DOHH2 (cell line): Measurements from ENCODE around the gene TTN.

ENCODE experiments used
- H3F3A ChIP-seq: fragments of 200-600 bp; sonication (generic), shearing (Covaris generic); 2 replicates; pipeline ENCODE4 v1.6.0; 2016; ENCODE audit warnings: antibody characterized with exemption, mild to moderate bottlenecking; ENCODE audit not compliant: control insufficient read depth, insufficient read depth
- H3K27ac ChIP-seq: fragments of 200-600 bp; sonication (generic); 2 replicates; pipeline ENCODE4 v1.5.1; 2014; ENCODE audit warnings: low read depth, mild to moderate bottlenecking, low read length, moderate library complexity
- H3K27me3 ChIP-seq: fragments of 200-600 bp; sonication (generic); 2 replicates; pipeline ENCODE4 v1.6.1; 2014; ENCODE audit warnings: mild to moderate bottlenecking, low read length, mixed read lengths; ENCODE audit not compliant: control insufficient read depth
- H3K36me3 ChIP-seq: fragments of 200-600 bp; sonication (generic); 2 replicates; pipeline ENCODE4 v1.6.1; 2014; ENCODE audit warnings: mild to moderate bottlenecking, low read length, moderate library complexity, mixed read lengths; ENCODE audit not compliant: control insufficient read depth
- H3K4me1 ChIP-seq: fragments of 200-600 bp; sonication (generic); 2 replicates; pipeline ENCODE4 v1.6.1; 2014; ENCODE audit warnings: mild to moderate bottlenecking, low read length, mixed read lengths; ENCODE audit not compliant: control insufficient read depth
- H3K4me2 ChIP-seq: fragments of 200-600 bp; sonication (generic); 2 replicates; pipeline ENCODE4 v1.6.0; 2014; ENCODE audit warnings: mild to moderate bottlenecking, low read length, moderate library complexity
- H3K4me3 ChIP-seq: fragments of 200-600 bp; sonication (generic); 2 replicates; pipeline ENCODE4 v1.5.1; 2014; ENCODE audit warnings: mild to moderate bottlenecking, low read length, mixed read lengths
- H3K79me2 ChIP-seq: fragments of 200-600 bp; sonication (generic); 2 replicates; pipeline ENCODE4 v1.6.1; 2014; ENCODE audit warnings: mild to moderate bottlenecking, low read length, mixed read lengths; ENCODE audit not compliant: control insufficient read depth
- H3K9me2 ChIP-seq: fragments of 200-600 bp; sonication (generic); replicated peaks from 2 replicates; pipeline ENCODE4 v1.6.1; 2014; ENCODE audit warnings: mild to moderate bottlenecking, low read length, mixed read lengths; ENCODE audit not compliant: control insufficient read depth
- H3K9me3 ChIP-seq: fragments of 200-600 bp; sonication (generic); 2 replicates; pipeline ENCODE4 v1.6.1; 2014; ENCODE audit warnings: antibody characterized with exemption, low read length, mixed read lengths; ENCODE audit not compliant: control insufficient read depth, insufficient read depth
- H4K20me1 ChIP-seq: fragments of 200-600 bp; sonication (generic); 2 replicates; pipeline ENCODE4 v1.6.0; 2014; ENCODE audit warnings: low read depth, mild to moderate bottlenecking, antibody characterized with exemption, low read length, moderate library complexity; ENCODE audit not compliant: control insufficient read depth, insufficient read depth
- CTCF ChIP-seq: fragments of 200-600 bp; sonication (generic); IDR thresholded peaks from one replicate; pipeline ENCODE4 v1.5.1; 2014; ENCODE audit warnings: antibody characterized with exemption, mild to moderate bottlenecking, low read depth, low read length; ENCODE audit not compliant: poor library complexity, severe bottlenecking
- EZH2phosphoT487 ChIP-seq: fragments of 200-600 bp; sonication (generic); IDR thresholded peaks from 2 replicates; pipeline ENCODE4 v1.6.1; 2017; ENCODE audit warnings: borderline replicate concordance, mild to moderate bottlenecking, antibody characterized with exemption, low read length, moderate library complexity, mixed read lengths

Gene TTN

DNA sequence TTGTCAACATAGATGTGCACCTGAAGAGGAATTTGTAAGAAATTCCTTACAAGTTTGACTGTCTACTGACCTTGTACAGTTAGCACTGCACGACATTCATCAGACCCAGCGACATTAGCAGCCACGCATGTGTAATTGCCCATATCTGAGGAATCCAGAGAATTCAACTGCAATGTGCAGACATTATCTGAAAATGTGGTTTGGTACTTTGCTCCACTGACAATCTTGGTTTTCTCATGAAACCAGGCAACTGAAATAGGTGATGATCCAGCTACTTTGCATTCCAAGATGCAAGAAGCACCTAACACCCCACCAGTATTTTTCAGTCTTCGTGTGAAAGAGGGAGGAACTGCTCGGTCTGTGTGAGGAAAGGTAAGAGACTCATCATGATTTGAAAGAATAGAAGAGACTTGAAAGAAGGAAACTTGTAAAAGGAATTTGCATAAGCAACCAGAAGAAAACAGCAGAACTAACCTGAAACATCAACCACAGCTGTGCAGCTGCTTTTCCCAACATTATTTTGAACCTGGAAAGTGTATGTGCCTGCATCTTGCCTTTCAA lies 83.4 kb downstream of the TTN start:
- no peaks in the 10 kb centered on the region for H3K79me2 ChIP-seq
- H3K36me3 ChIP-seq = no peaks in the 10 kb centered on the region
- H3F3A ChIP-seq = no peaks in the 10 kb centered on the region
- H4K20me1 ChIP-seq = no peaks in the 10 kb centered on the region
- no peaks in the 10 kb centered on the region for H3K4me1 ChIP-seq
- H3K27me3 ChIP-seq = 0 out of 2 replicates have a peak, but pooled peaks cover 2% of the 10 kb centered on the region
- no peak overlapping the region for H3K27ac ChIP-seq
- TF ChIP-seq CTCF (no peak), EZH2phosphoT487 (no peak)
- H3K4me3 ChIP-seq = no peak overlapping the region
- no peaks in the 10 kb centered on the region for H3K9me2 ChIP-seq
- no peaks in the 10 kb centered on the region for H3K9me3 ChIP-seq
- H3K4me2 ChIP-seq = no peak overlapping the region

GRCh38 chr2:178722296-178722695 lies 84.9 kb downstream of the TTN start:
- Histone ChIP-seq H3K4me3 (no peak overlapping the region), H4K20me1 (no peaks in the 10 kb centered on the region), H3K4me1 (no peaks in the 10 kb centered on the region), H3K9me2 (no peaks in the 10 kb centered on the region), H3F3A (no peaks in the 10 kb centered on the region), H3K36me3 (no peaks in the 10 kb centered on the region), H3K27ac (no peak overlapping the region), H3K79me2 (no peaks in the 10 kb centered on the region), H3K27me3 (0 out of 2 replicates have a peak, but pooled peaks cover 2% of the 10 kb centered on the region), H3K9me3 (no peaks in the 10 kb centered on the region), H3K4me2 (no peak overlapping the region)
- TF ChIP-seq CTCF = no peak
- no peak for TF ChIP-seq EZH2phosphoT487

- Histone ChIP-seq H3K36me3 (no peaks in the 10 kb centered on the region), H3K9me2 (no peaks in the 10 kb centered on the region), H3K9me3 (no peaks in the 10 kb centered on the region), H3K4me2 (no peak overlapping the region), H3K27me3 (no peaks in the 10 kb centered on the region), H3F3A (no peaks in the 10 kb centered on the region), H4K20me1 (no peaks in the 10 kb centered on the region), H3K4me1 (no peaks in the 10 kb centered on the region), H3K27ac (no peak overlapping the region), H3K4me3 (no peak overlapping the region), H3K79me2 (no peaks in the 10 kb centered on the region)
- TF ChIP-seq CTCF (no peak), EZH2phosphoT487 (no peak)
Observed at GRCh38 chr2:178718988-178719387, 88.2 kb downstream of the TTN start.
